H1 (cell line): ENCODE data around the gene RRP12. TPM values are rescaled to one million over a fixed set of nuclear protein-coding genes. Genes with fewer than 3 reads are reported as not detected.
A peak's percentile ranks its signal among the peaks of the same experiment; 100 is the strongest.

Experiments
- CTCF ChIA-PET: fragments of 300-600 bp; sonication (Branson Sonifier 250); formaldehyde crosslinking; loops from one replicate; lab custom pipeline; 2021; ENCODE audit not compliant: partially characterized antibody; lab: Charles Lee
- POLR2A ChIA-PET: fragments of 300-600 bp; sonication (Branson Sonifier 250); formaldehyde crosslinking; loops from one replicate; lab custom pipeline; 2021; ENCODE audit warnings: inconsistent platforms; ENCODE audit not compliant: partially characterized antibody; lab: Charles Lee
- DNase-seq, 2 experiments: peaks; one replicate each; pipeline versions ENCODE4 v3.0.0 to v3.0.0-alpha.2; 2010 to 2022; ENCODE audit warnings: low spot score in 2 of 2, low read depth in 1 of 2, mixed read lengths in 1 of 2
- FAIRE-seq: peaks from 2 replicates; lab custom pipeline; 2011; peaks lifted over from hg19 to GRCh38; lab: Jason Lieb, UNC
- H2AFZ ChIP-seq: 2 replicates; pipeline ENCODE4 v1.8.1; 2012; ENCODE audit warnings: low read length, inconsistent platforms
- H2AK5ac ChIP-seq: 2 replicates; pipeline ENCODE4 v1.6.1; 2013; ENCODE audit warnings: low read depth, low read length
- H2BK120ac ChIP-seq: replicated peaks from 2 replicates; pipeline ENCODE3; 2013; ENCODE audit warnings: low read depth, low read length, inconsistent platforms
- H2BK12ac ChIP-seq: 2 replicates; pipeline ENCODE4 v1.6.1; 2013; ENCODE audit warnings: low read depth, low read length
- H2BK15ac ChIP-seq: 2 replicates; pipeline ENCODE4 v1.6.1; 2013; ENCODE audit warnings: low read length
- H2BK20ac ChIP-seq: 2 replicates; pipeline ENCODE4 v1.6.1; 2013; ENCODE audit warnings: low read length
- H2BK5ac ChIP-seq: 2 replicates; pipeline ENCODE4 v1.6.1; 2013; ENCODE audit warnings: low read depth, low read length
- H3K14ac ChIP-seq: 2 replicates; pipeline ENCODE4 v1.6.1; 2013; ENCODE audit warnings: inconsistent platforms; ENCODE audit not compliant: insufficient read length
- H3K18ac ChIP-seq: 2 replicates; pipeline ENCODE4 v1.6.1; 2013; ENCODE audit warnings: low read length; ENCODE audit errors: extremely low read depth
- H3K23ac ChIP-seq: 2 replicates; pipeline ENCODE4 v1.6.1; 2013; ENCODE audit warnings: inconsistent platforms; ENCODE audit not compliant: insufficient read length
- H3K23me2 ChIP-seq: 2 replicates; pipeline ENCODE4 v1.6.1; 2013; ENCODE audit warnings: low read depth, low read length
- H3K27ac ChIP-seq: 2 replicates; pipeline ENCODE4 v1.6.1; 2011; ENCODE audit warnings: low read depth, low read length, inconsistent platforms
- H3K27me3 ChIP-seq, 4 experiments: replicated peaks in 1 of 4; 1 replicate in 1 of 4; 2 replicates in 3 of 4; pipeline versions ENCODE4 v1.6.1 to v1.8.1; 2011 to 2013; ENCODE audit warnings: low read length in 3 of 4, mild to moderate bottlenecking in 3 of 4, inconsistent platforms in 2 of 4, mixed read lengths in 2 of 4, moderate library complexity in 1 of 4; ENCODE audit not compliant: control insufficient read depth in 3 of 4, insufficient read depth in 3 of 4; ENCODE audit errors: extremely low read depth in 1 of 4
- H3K36me3 ChIP-seq, 4 experiments: 2 replicates each; pipeline versions ENCODE4 v1.6.1 to v1.8.1; 2011 to 2013; ENCODE audit warnings: mild to moderate bottlenecking in 4 of 4, low read length in 3 of 4, moderate library complexity in 2 of 4, control low read depth in 1 of 4, inconsistent platforms in 1 of 4; ENCODE audit not compliant: insufficient read depth in 4 of 4, control insufficient read depth in 2 of 4
- H3K4ac ChIP-seq: replicated peaks from 2 replicates; pipeline ENCODE3; 2013; ENCODE audit warnings: low read length, low read depth, mixed read lengths, inconsistent platforms; ENCODE audit not compliant: insufficient read length
- H3K4me1 ChIP-seq, 4 experiments: replicated peaks in 1 of 4; 1 replicate in 1 of 4; 2 replicates in 3 of 4; pipeline versions ENCODE4 v1.6.1 to v1.8.1; 2011 to 2013; ENCODE audit warnings: low read length in 3 of 4, inconsistent platforms in 2 of 4, mixed read lengths in 1 of 4; ENCODE audit not compliant: insufficient read depth in 4 of 4, control insufficient read depth in 3 of 4
- H3K4me2 ChIP-seq, 2 experiments: 2 replicates each; pipeline versions ENCODE4 v1.6.1 to v1.8.1; 2011 to 2013; ENCODE audit warnings: low read depth in 2 of 2, low read length in 2 of 2, control low read depth in 1 of 2, inconsistent platforms in 1 of 2, mild to moderate bottlenecking in 1 of 2; ENCODE audit not compliant: insufficient read depth in 1 of 2
- H3K4me3 ChIP-seq, 4 experiments: fragments of 200-600, 300-600 bp in 1 of 4; sonication (generic), shearing (Covaris generic), sonication (Bioruptor Twin) in 1 of 4; 2 replicates each; pipeline versions ENCODE4 v1.5.1 to v1.8.1; 2011 to 2016; ENCODE audit warnings: low read length in 4 of 4, low read depth in 3 of 4, control low read depth in 2 of 4, inconsistent platforms in 2 of 4, mild to moderate bottlenecking in 2 of 4, mixed read lengths in 1 of 4, moderate library complexity in 1 of 4; ENCODE audit not compliant: insufficient read depth in 2 of 4; ENCODE audit errors: extremely low read depth in 1 of 4
- H3K56ac ChIP-seq: replicated peaks from 2 replicates; pipeline ENCODE3; 2013; ENCODE audit warnings: low read depth, mild to moderate bottlenecking, mixed read lengths, low read length, inconsistent platforms; ENCODE audit not compliant: insufficient read length
- H3K79me1 ChIP-seq: 2 replicates; pipeline ENCODE4 v1.6.1; 2013; ENCODE audit warnings: low read depth, low read length, control low read depth
- H3K79me2 ChIP-seq, 2 experiments: 2 replicates each; pipeline versions ENCODE4 v1.6.1 to v1.8.1; 2012 to 2013; ENCODE audit warnings: low read length in 2 of 2, mild to moderate bottlenecking in 2 of 2, inconsistent platforms in 1 of 2; ENCODE audit not compliant: insufficient read depth in 2 of 2, control insufficient read depth in 1 of 2
- H3K9ac ChIP-seq, 4 experiments: replicated peaks in 1 of 4; 1 replicate in 1 of 4; 2 replicates in 3 of 4; pipeline versions ENCODE4 v1.6.1 to v1.8.1; 2011 to 2013; ENCODE audit warnings: low read depth in 3 of 4, low read length in 3 of 4, control low read depth in 2 of 4, mild to moderate bottlenecking in 2 of 4, moderate library complexity in 2 of 4, inconsistent platforms in 1 of 4; ENCODE audit errors: extremely low read depth in 1 of 4
- H3K9me3 ChIP-seq, 2 experiments: 2 replicates each; pipeline versions ENCODE4 v1.6.1 to v1.8.1; 2012 to 2013; ENCODE audit warnings: mild to moderate bottlenecking in 2 of 2, moderate library complexity in 2 of 2, control low read depth in 1 of 2, inconsistent platforms in 1 of 2, low read depth in 1 of 2, low read length in 1 of 2, mixed read lengths in 1 of 2; ENCODE audit not compliant: insufficient read depth in 2 of 2
- H4K20me1 ChIP-seq, 2 experiments: replicated peaks in 1 of 2; 2 replicates each; pipeline versions ENCODE3 to v1.8.1; 2011 to 2013; ENCODE audit warnings: inconsistent platforms in 2 of 2, low read length in 2 of 2, mild to moderate bottlenecking in 1 of 2; ENCODE audit not compliant: insufficient read depth in 2 of 2, control insufficient read depth in 1 of 2
- H4K5ac ChIP-seq: 2 replicates; pipeline ENCODE4 v1.6.1; 2013; ENCODE audit warnings: low read length, low read depth, mixed read lengths, inconsistent platforms; ENCODE audit not compliant: insufficient read length
- H4K8ac ChIP-seq: 2 replicates; pipeline ENCODE4 v1.8.0; 2013; ENCODE audit warnings: mild to moderate bottlenecking, moderate library complexity, low read length, inconsistent platforms; ENCODE audit not compliant: insufficient read depth; ENCODE audit errors: extremely low read depth
- H4K91ac ChIP-seq: replicated peaks from 2 replicates; pipeline ENCODE3; 2013; ENCODE audit warnings: low read length, mixed read lengths, inconsistent platforms; ENCODE audit not compliant: insufficient read length
- BACH1 ChIP-seq: IDR thresholded peaks from 2 replicates; pipeline ENCODE4 v1.6.1; 2012; ENCODE audit warnings: low read length, improper control_type of control experiment
- CBX5 ChIP-seq: fragments of 300-800, 300-1000 bp; sonication (generic); IDR thresholded peaks from 2 replicates; pipeline ENCODE4 v1.7.1; 2016; ENCODE audit warnings: antibody characterized with exemption, low read length, low read depth
- EGR1 ChIP-seq: IDR thresholded peaks from 2 replicates; pipeline ENCODE4 v1.6.1; 2011; ENCODE audit warnings: low read depth, low read length, borderline replicate concordance
- EZH2 ChIP-seq: fragments of 200-600 bp; sonication (generic); IDR thresholded peaks from 2 replicates; pipeline ENCODE4 v1.7.1; 2012; ENCODE audit warnings: low read depth, mild to moderate bottlenecking, moderate library complexity, low read length, inconsistent platforms; ENCODE audit not compliant: severe bottlenecking
- HDAC2 ChIP-seq, 2 experiments: fragments of 300-600 bp in 1 of 2; sonication (generic) in 1 of 2; IDR thresholded peaks; 2 replicates each; pipeline ENCODE4 v1.6.1; 2011 to 2012; ENCODE audit warnings: low read depth in 2 of 2, low read length in 2 of 2, mild to moderate bottlenecking in 2 of 2, moderate library complexity in 2 of 2, borderline replicate concordance in 1 of 2, inconsistent platforms in 1 of 2
- NANOG ChIP-seq: IDR thresholded peaks from 2 replicates; pipeline ENCODE4 v1.6.1; 2011; ENCODE audit warnings: low read length, low read depth, mild to moderate bottlenecking, inconsistent platforms; ENCODE audit not compliant: insufficient read depth, poor library complexity, severe bottlenecking
- RFX5 ChIP-seq: IDR thresholded peaks from 2 replicates; pipeline ENCODE4 v1.6.1; 2011; ENCODE audit warnings: low read depth, low read length, improper control_type of control experiment, borderline replicate concordance
- SIN3A ChIP-seq, 2 experiments: IDR thresholded peaks in 1 of 2; conservative IDR thresholded peaks in 1 of 2; 2 replicates each; pipeline ENCODE4 v1.6.1; 2011 to 2012; ENCODE audit warnings: low read length in 2 of 2, improper control_type of control experiment in 1 of 2, low read depth in 1 of 2, mild to moderate bottlenecking in 1 of 2
- SIX5 ChIP-seq: IDR thresholded peaks from 2 replicates; pipeline ENCODE4 v1.6.1; 2011; ENCODE audit warnings: mild to moderate bottlenecking, low read depth, low read length
- SP4 ChIP-seq: IDR thresholded peaks from 2 replicates; pipeline ENCODE4 v1.6.1; 2012; ENCODE audit warnings: low read length, inconsistent platforms
- TAF1 ChIP-seq: IDR thresholded peaks from 2 replicates; pipeline ENCODE4 v1.6.1; 2011; ENCODE audit warnings: mild to moderate bottlenecking, low read depth, low read length
- TAF7 ChIP-seq: optimal IDR thresholded peaks from 2 replicates; pipeline ENCODE3; 2011; ENCODE audit warnings: low read depth, mild to moderate bottlenecking, inconsistent platforms, low read length, moderate library complexity, borderline replicate concordance
- TBP ChIP-seq: IDR thresholded peaks from 2 replicates; pipeline ENCODE4 v1.6.1; 2011; ENCODE audit warnings: low read depth, low read length, improper control_type of control experiment
- TCF12 ChIP-seq: IDR thresholded peaks from 2 replicates; pipeline ENCODE4 v1.6.1; 2011; ENCODE audit warnings: low read depth, mild to moderate bottlenecking, low read length
- WGBS, 2 experiments: shearing (Covaris generic) in 1 of 2; methylation state at CpG; one replicate each; pipeline versions ENCODE4 v1.1.6 to v1.1.7; 2013 to 2015; ENCODE audit warnings: low lambda C conversion rate in 2 of 2, mixed read lengths in 2 of 2, inconsistent platforms in 1 of 2, low coverage in 1 of 2, missing lambda C conversion rate in 1 of 2; ENCODE audit not compliant: insufficient replicate concordance in 2 of 2, insufficient coverage in 1 of 2, insufficient read length in 1 of 2; ENCODE audit errors: extremely low coverage in 1 of 2, missing lambda C conversion rate in 1 of 2; 5-methylcytosine and 5-hydroxymethylcytosine counted together
- polyA plus RNA-seq, 7 experiments: library from polyadenylated mRNA; depleted of rRNA in 3 of 7; stranded (reverse) in 5 of 7; unstranded in 2 of 7; fragments of >200 nt in 5 of 7; fragments of 200-250 nt in 2 of 7; gene quantifications; 1 replicate in 5 of 7; 2 replicates in 1 of 7; 4 replicates in 1 of 7; pipeline versions ENCODE4 v1.2.1 to v1.2.3, GENCODE V29; 2011 to 2013; ENCODE audit warnings: missing spikeins in 2 of 7, mixed read lengths in 2 of 7
- total RNA-seq: library from RNA; stranded (reverse); fragmentation: NEBNext Ultra II Directional; extraction: Animal tissue kit (Norgen Biotek cat#: 25700); gene quantifications from 2 replicates; pipeline ENCODE4 v1.2.1, GENCODE V29; 2021

RRP12 gene
- total and polyA plus RNA-seq, 2 of the 8 experiments (the other 6 are each of a cell fraction or from before 2014, with no cell fraction given): 21.0 to 65.8 TPM

- no peak overlapping the region for H3K9ac ChIP-seq
- no peak overlapping the region for H3K56ac ChIP-seq
- POLR2A ChIA-PET: interaction anchor here (5.9 kb wide), 1 partner anchor 12 kb away, joined by 75 read pairs; no protein-coding TSS in a partner anchor
- no peaks in the 10 kb centered on the region for H3K9me3 ChIP-seq
- peak overlapping the region; percentile 45 for H2BK120ac ChIP-seq
- peaks cover 23 to 33% of the 10 kb centered on the region in 2 experiments for H3K79me2 ChIP-seq
- H3K36me3 ChIP-seq: peaks cover 0 to 13% (median 0%) of the 10 kb centered on the region in 4 experiments; a peak in 1 of 8 replicates
- peaks cover 8 to 22% (median 11%) of the 10 kb centered on the region in 4 experiments for H3K4me1 ChIP-seq
- H2BK20ac ChIP-seq: no peak overlapping the region
- no peak overlapping the region for H3K27ac ChIP-seq
- H2AK5ac ChIP-seq: no peak overlapping the region
- H3K14ac ChIP-seq: no peak overlapping the region
- DNase-seq: no peak
- H4K91ac ChIP-seq: peak overlapping the region; percentile 62
- H3K79me1 ChIP-seq: no peaks in the 10 kb centered on the region; the same call in 1 of the 2 replicates
- CTCF ChIA-PET: no interaction called here
- no peak overlapping the region for H3K23ac ChIP-seq
- no peak overlapping the region for H3K4ac ChIP-seq
- H3K18ac ChIP-seq: 0 out of 2 replicates have a peak overlapping the region, but pooled peaks have one; percentile 39
- H3K4me3 ChIP-seq: peak overlapping the region in 1 of 4 experiments; percentile 90; a peak in 2 of 8 replicates
- no peak overlapping the region for H2BK15ac ChIP-seq
- H4K8ac ChIP-seq: no peak overlapping the region
- no peak overlapping the region for H2AFZ ChIP-seq
- H2BK12ac ChIP-seq: no peak overlapping the region
- WGBS, 2 experiments: 60% methylated on average over 5 of the region's 5 CpGs; no CpG with 5 or more reads in 1 of the 2 experiments
- H3K4me2 ChIP-seq: peak overlapping the region; percentile 21 to 96; a peak in 3 of 4 replicates
- H4K5ac ChIP-seq: no peak overlapping the region
- no peak overlapping the region for H2BK5ac ChIP-seq
- peaks cover 21% of the 10 kb centered on the region for H3K23me2 ChIP-seq
- no peaks in the 10 kb centered on the region for H3K27me3 ChIP-seq
- FAIRE-seq: peak; percentile 45
- TF ChIP-seq BACH1 (no peak), SIX5 (no peak), TAF7 (no peak), EZH2 (no peak), RFX5 (no peak), SIN3A (conservative IDR thresholded peaks at IDR 0.05 in 1 of 2, IDR thresholded peaks at IDR 0.05 in 1 of 2; ENCODE audit: low read depth in 1 of 2, low read length in 2 of 2) (no peak), TBP (no peak), CBX5 (no peak), NANOG (no peak), HDAC2 (IDR thresholded peaks at IDR 0.05; ENCODE audit: borderline replicate concordance in 1 of 2, low read depth in 2 of 2, low read length in 2 of 2) (no peak), TCF12 (no peak), SP4 (no peak), TAF1 (no peak), EGR1 (no peak)
- H4K20me1 ChIP-seq: peaks cover 9 to 13% of the 10 kb centered on the region in 2 experiments
Observed at GRCh38 chr10:97336006-97336405, 65.1 kb downstream of the RRP12 start.
